IMR-90 (cell line): ENCODE results near the gene RSPH9. TPM values are rescaled to one million over a fixed set of nuclear protein-coding genes. Genes with fewer than 3 reads are reported as not detected.
A peak's percentile ranks its signal among the peaks of the same experiment; 100 is the strongest.

Experiments used
- ATAC-seq: fragments of 200-7000 bp; cut with Tn5 transposase; 2 replicates; pipeline ENCODE4 v1.9.1; 2020; ENCODE audit warnings: low read depth, mild to moderate bottlenecking, moderate library complexity
- BruUV-seq: library from RNA; stranded (reverse); fragments of 400-500 nt; replicated peaks from 2 replicates; lab custom pipeline; 2021; lab: Mats Ljungman, UMichigan
- CTCF ChIA-PET: fragments of 300-600 bp; formaldehyde crosslinking; extraction: SDS; loops from one replicate; lab custom pipeline; 2021; ENCODE audit warnings: antibody characterized with exemption; lab: Yijun Ruan, JAX
- POLR2A ChIA-PET: fragments of 300-600 bp; sonication (Branson Sonifier 250); formaldehyde crosslinking; loops from one replicate; lab custom pipeline; 2022; ENCODE audit warnings: antibody characterized with exemption; ENCODE audit not compliant: unreplicated experiment; lab: Charles Lee
- DNase-seq: peaks from one replicate; pipeline ENCODE4 v3.0.0; 2013
- H2AFZ ChIP-seq: replicated peaks from 2 replicates; pipeline ENCODE3; 2013; ENCODE audit warnings: low read length, mild to moderate bottlenecking; ENCODE audit not compliant: poor library complexity
- H2AK5ac ChIP-seq: 2 replicates; pipeline ENCODE4 v1.6.1; 2013; ENCODE audit warnings: low read depth, low read length, inconsistent platforms
- H2AK9ac ChIP-seq: replicated peaks from 2 replicates; pipeline ENCODE3; 2013; ENCODE audit warnings: mild to moderate bottlenecking, low read depth, low read length, moderate library complexity; ENCODE audit not compliant: poor library complexity
- H2BK120ac ChIP-seq: 2 replicates; pipeline ENCODE4 v1.6.1; 2013; ENCODE audit warnings: low read depth, low read length, inconsistent platforms
- H2BK15ac ChIP-seq: 3 replicates; pipeline ENCODE4 v1.6.1; 2013; ENCODE audit warnings: low read depth, low read length, inconsistent platforms
- H2BK20ac ChIP-seq: 2 replicates; pipeline ENCODE4 v1.6.1; 2013; ENCODE audit warnings: low read depth, mild to moderate bottlenecking, inconsistent platforms, low read length, moderate library complexity
- H2BK5ac ChIP-seq: 2 replicates; pipeline ENCODE4 v1.6.1; 2013; ENCODE audit warnings: mild to moderate bottlenecking, low read depth, low read length, inconsistent platforms; ENCODE audit not compliant: poor library complexity, severe bottlenecking
- H3K14ac ChIP-seq: replicated peaks from 2 replicates; pipeline ENCODE4 v1.6.1; 2013; ENCODE audit warnings: low read depth, low read length, inconsistent platforms
- H3K18ac ChIP-seq: 2 replicates; pipeline ENCODE4 v1.6.1; 2013; ENCODE audit warnings: low read depth, low read length, control low read depth
- H3K23ac ChIP-seq: 2 replicates; pipeline ENCODE4 v1.6.1; 2013; ENCODE audit warnings: low read depth, low read length, inconsistent platforms
- H3K27ac ChIP-seq: 2 replicates; pipeline ENCODE4 v1.5.1; 2013; ENCODE audit warnings: mild to moderate bottlenecking, control low read depth, low read length; ENCODE audit not compliant: insufficient read depth
- H3K27me3 ChIP-seq: 2 replicates; pipeline ENCODE4 v1.6.1; 2013; ENCODE audit warnings: low read length; ENCODE audit not compliant: control insufficient read depth, insufficient read depth
- H3K36me3 ChIP-seq: 2 replicates; pipeline ENCODE4 v1.6.1; 2013; ENCODE audit warnings: low read length, mixed read lengths; ENCODE audit not compliant: control insufficient read depth, insufficient read depth
- H3K4ac ChIP-seq: 2 replicates; pipeline ENCODE4 v1.6.1; 2013; ENCODE audit warnings: low read depth, low read length, inconsistent platforms
- H3K4me1 ChIP-seq: 2 replicates; pipeline ENCODE4 v1.6.1; 2013; ENCODE audit warnings: low read length, mixed read lengths; ENCODE audit not compliant: control insufficient read depth, insufficient read depth
- H3K4me2 ChIP-seq: 2 replicates; pipeline ENCODE4 v1.6.1; 2013; ENCODE audit warnings: low read depth, mild to moderate bottlenecking, control low read depth, low read length, moderate library complexity
- H3K4me3 ChIP-seq: 2 replicates; pipeline ENCODE4 v1.5.1; 2013; ENCODE audit warnings: low read depth, mild to moderate bottlenecking, control low read depth, low read length, moderate library complexity; ENCODE audit not compliant: insufficient read depth
- H3K56ac ChIP-seq: 2 replicates; pipeline ENCODE4 v1.6.1; 2013; ENCODE audit warnings: low read length, inconsistent platforms; ENCODE audit not compliant: insufficient read depth; ENCODE audit errors: extremely low read depth
- H3K79me1 ChIP-seq, 2 experiments: 2 replicates each; pipeline ENCODE4 v1.6.1; 2013; ENCODE audit warnings: low read length in 2 of 2, inconsistent platforms in 1 of 2, low read depth in 1 of 2
- H3K9ac ChIP-seq: 2 replicates; pipeline ENCODE4 v1.6.1; 2013; ENCODE audit warnings: low read depth, low read length, control low read depth
- H3K9me1 ChIP-seq: 2 replicates; pipeline ENCODE4 v1.6.1; 2013; ENCODE audit warnings: low read length, inconsistent platforms; ENCODE audit not compliant: insufficient read depth
- H3K9me3 ChIP-seq: 2 replicates; pipeline ENCODE4 v1.6.1; 2013; ENCODE audit warnings: low read length; ENCODE audit not compliant: control insufficient read depth, insufficient read depth
- H4K20me1 ChIP-seq: 2 replicates; pipeline ENCODE4 v1.6.1; 2013; ENCODE audit warnings: low read length, inconsistent platforms; ENCODE audit not compliant: insufficient read depth
- H4K5ac ChIP-seq: 2 replicates; pipeline ENCODE4 v1.6.1; 2013; ENCODE audit warnings: mild to moderate bottlenecking, low read depth, low read length, control low read depth
- H4K8ac ChIP-seq, 2 experiments: 2 replicates each; pipeline ENCODE4 v1.6.1; 2013; ENCODE audit warnings: low read depth in 2 of 2, low read length in 2 of 2, control low read depth in 1 of 2, inconsistent platforms in 1 of 2
- H4K91ac ChIP-seq: 2 replicates; pipeline ENCODE4 v1.6.1; 2013; ENCODE audit warnings: low read depth, low read length, inconsistent platforms; ENCODE audit not compliant: insufficient read depth
- BHLHE40 ChIP-seq: fragments of 150-350 bp; IDR thresholded peaks from 2 replicates; pipeline ENCODE4 v1.6.1; 2016; ENCODE audit warnings: mild to moderate bottlenecking, low read depth, low read length
- CEBPB ChIP-seq: IDR thresholded peaks from 2 replicates; pipeline ENCODE4 v1.6.1; 2012; ENCODE audit warnings: low read depth, low read length, improper control_type of control experiment
- MAFK ChIP-seq: IDR thresholded peaks from 2 replicates; pipeline ENCODE4 v1.6.1; 2012; ENCODE audit warnings: low read depth, low read length, improper control_type of control experiment
- NFE2L2 ChIP-seq: fragments of 150-350 bp; IDR thresholded peaks from 2 replicates; pipeline ENCODE4 v1.6.1; 2016; ENCODE audit warnings: low read depth, mild to moderate bottlenecking, low read length
- WGBS, 2 experiments: methylation state at CpG; one replicate each; pipeline versions ENCODE4 v1.1.5 to v1.1.7; 2013; ENCODE audit warnings: missing lambda C conversion rate in 2 of 2; ENCODE audit not compliant: insufficient read length in 1 of 2; ENCODE audit errors: extremely low coverage in 2 of 2; 5-methylcytosine and 5-hydroxymethylcytosine counted together
- dilution Hi-C: fragments of 300-500 bp; cut with HindIII; formaldehyde crosslinking; loops from one replicate; pipeline ENCODE4 v1.14.3; 2018; ENCODE audit warnings: low sequenced_read_pairs; ENCODE audit not compliant: unreplicated experiment
- in situ Hi-C: fragments of 300-500 bp; cut with MboI; formaldehyde crosslinking; loops from 3 replicates; pipeline ENCODE4 v1.14.3; 2019; ENCODE audit warnings: low sequenced_read_pairs, inconsistent platforms, mixed read lengths
- intact Hi-C: fragments of 100-400 bp; cut with micrococcal nuclease; formaldehyde crosslinking; loops from 2 replicates; pipeline ENCODE4 v1.10.0; 2022
- polyA plus RNA-seq, 3 experiments: library from polyadenylated mRNA; depleted of rRNA; stranded (reverse); fragments of >200 nt; gene quantifications; 2 replicates each; pipeline ENCODE4 v1.2.3, GENCODE V29; 2012; ENCODE audit warnings: low replicate concordance in 1 of 3
- total RNA-seq: library from RNA; depleted of rRNA; stranded (reverse); fragments of >200 nt; gene quantifications from 2 replicates; pipeline ENCODE4 v1.2.3, GENCODE V29; 2012

The RSPH9 gene
- total and polyA plus RNA-seq, 2 of the 4 experiments (the other 2 are of a cell fraction), result 0.18 to 0.21 TPM

GRCh38 chr6:43669050-43669921, 24.4 kb downstream of the RSPH9 start (continued):
- TF ChIP-seq BHLHE40, result no peak
- TF ChIP-seq NFE2L2, result no peak

- Histone ChIP-seq H3K56ac (no peak overlapping the region), H3K23ac (no peak overlapping the region), H3K9ac (no peak overlapping the region), H3K27me3 (no peaks in the 10 kb centered on the region), H4K8ac (no peak overlapping the region), H2AK5ac (no peak overlapping the region), H2BK5ac (no peak overlapping the region), H3K36me3 (peaks cover 34% of the 10 kb centered on the region), H3K9me3 (no peaks in the 10 kb centered on the region), H2BK120ac (no peak overlapping the region), H3K9me1 (peaks cover 20% of the 10 kb centered on the region; the same call in 1 of the 2 replicates), H2AK9ac (no peak overlapping the region), H3K4me2 (no peak overlapping the region), H4K20me1 (no peaks in the 10 kb centered on the region; the same call in 1 of the 2 replicates), H3K14ac (no peak overlapping the region), H3K4ac (no peak overlapping the region), H2AFZ (no peak overlapping the region), H4K91ac (no peak overlapping the region), H3K4me1 (peaks cover 17% of the 10 kb centered on the region), H2BK20ac (no peak overlapping the region), H3K18ac (no peak overlapping the region), H3K79me1 (no peaks in the 10 kb centered on the region), H4K5ac (no peak overlapping the region), H3K4me3 (no peak overlapping the region), H2BK15ac (no peak overlapping the region), H3K27ac (no peak overlapping the region)
- TF ChIP-seq CEBPB (peak; percentile 46; the same call in 1 of the 2 replicates), MAFK (no peak)
- intact Hi-C loops, result loop anchor here (10.0 kb wide), 1 partner anchor 285 kb away; no protein-coding TSS in a partner anchor
- ChIA-PET CTCF (interaction anchor here (0.7 kb wide), 1 partner anchor 24 kb away, joined by 6 read pairs; no protein-coding TSS in a partner anchor), POLR2A (no interaction called here)
- in situ Hi-C loops, result loop anchor here (5.0 kb wide), 2 partner anchors 97 to 412 kb away; no protein-coding TSS in a partner anchor
- DNase-seq (no peak), ATAC-seq (no peak)
- no TSS peak for BruUV-seq
- dilution Hi-C loops, result no loop called here
- 50% methylated on average over 1 of the region's 6 CpGs; no CpG with 5 or more reads in 1 of the 2 experiments for WGBS, 2 experiments
Observed at GRCh38 chr6:43669922-43670622, 25.2 kb downstream of the RSPH9 start.
